SHP77 (cell line): ENCODE data around the gene TAS1R2.
A peak's percentile ranks its signal among the peaks of the same experiment; 100 is the strongest.
"Not testable (repeated sequence)": the region's sequence is repeated elsewhere in the genome, so short reads cannot be mapped to it uniquely, and the experiment has no call there.

Experiments
- DNase-seq, 2 experiments: peaks; one replicate each; lab custom pipeline; 2025; lab: John Stamatoyannopoulos, UW

Gene TAS1R2

DNA sequence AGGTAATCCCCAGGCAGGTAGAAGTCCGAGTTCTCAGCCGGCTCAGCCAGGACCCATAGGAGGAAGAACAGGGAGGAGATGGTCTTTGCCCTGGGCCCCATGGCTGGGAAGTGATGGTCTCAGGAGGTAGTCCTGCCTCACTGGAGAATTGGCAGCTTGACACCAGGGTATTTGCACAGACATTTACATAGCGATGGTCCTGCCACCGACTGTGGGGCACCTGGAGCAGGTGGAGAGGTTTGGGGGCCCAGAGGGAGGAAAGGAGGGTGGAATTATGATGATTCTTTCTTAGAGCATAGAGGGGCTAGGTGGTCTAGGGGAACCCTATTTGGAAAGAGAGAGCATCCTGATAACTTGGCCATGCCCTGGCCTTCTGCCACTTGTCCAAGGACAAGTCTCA is at the start of gene TAS1R2:
TAS1R2 (minus strand) TSS at position 101 of the 400 bp plus-strand sequence; CDS start at position 101, 0 bp downstream.
- no peak for DNase-seq

DNA sequence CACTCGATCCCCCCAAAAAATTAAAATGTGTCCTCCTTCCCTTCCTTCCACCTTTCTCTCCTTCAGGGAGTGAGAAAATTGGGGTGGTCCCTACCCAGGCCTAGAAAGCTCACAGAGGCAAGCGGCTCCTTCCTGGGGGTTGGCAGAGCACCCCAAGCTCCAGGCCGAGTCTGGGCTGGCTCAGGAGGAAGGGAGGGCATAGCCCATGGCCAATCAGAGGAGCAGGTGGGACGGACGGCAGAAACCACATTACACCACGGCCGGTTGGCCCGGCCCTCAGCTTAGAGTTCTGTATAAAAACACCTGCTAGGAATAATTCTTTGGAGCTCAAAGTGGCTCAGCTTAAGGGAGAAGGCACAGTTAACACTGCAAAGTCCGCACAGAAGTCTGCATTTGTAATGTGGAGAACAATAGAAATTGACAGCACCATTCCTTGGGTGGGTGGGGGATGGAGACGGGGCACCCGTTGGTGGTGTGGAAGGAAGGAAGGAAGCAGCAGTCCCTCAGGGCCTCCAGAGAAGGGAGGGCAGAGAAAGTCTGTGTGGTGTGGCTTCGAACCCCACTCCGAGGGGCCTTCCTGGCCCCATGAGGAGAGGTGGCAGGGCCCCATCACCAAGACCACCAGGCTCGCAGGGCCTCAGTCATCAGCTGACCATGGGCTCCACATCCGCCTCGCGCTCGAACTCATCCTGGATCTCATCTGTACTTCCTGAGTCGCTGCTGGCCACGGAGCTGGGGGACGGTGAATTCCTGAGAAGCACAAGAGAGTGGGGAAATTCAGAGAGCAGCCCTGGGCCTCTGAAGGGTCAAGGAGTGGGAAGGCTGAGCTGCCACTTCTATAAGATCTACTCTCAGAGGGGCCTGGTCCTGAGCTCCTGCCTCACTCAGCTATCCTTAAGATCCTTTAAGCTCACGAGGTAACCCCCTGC is 48.7 kb upstream of the TAS1R2 start:
- DNase-seq: no peak

DNA sequence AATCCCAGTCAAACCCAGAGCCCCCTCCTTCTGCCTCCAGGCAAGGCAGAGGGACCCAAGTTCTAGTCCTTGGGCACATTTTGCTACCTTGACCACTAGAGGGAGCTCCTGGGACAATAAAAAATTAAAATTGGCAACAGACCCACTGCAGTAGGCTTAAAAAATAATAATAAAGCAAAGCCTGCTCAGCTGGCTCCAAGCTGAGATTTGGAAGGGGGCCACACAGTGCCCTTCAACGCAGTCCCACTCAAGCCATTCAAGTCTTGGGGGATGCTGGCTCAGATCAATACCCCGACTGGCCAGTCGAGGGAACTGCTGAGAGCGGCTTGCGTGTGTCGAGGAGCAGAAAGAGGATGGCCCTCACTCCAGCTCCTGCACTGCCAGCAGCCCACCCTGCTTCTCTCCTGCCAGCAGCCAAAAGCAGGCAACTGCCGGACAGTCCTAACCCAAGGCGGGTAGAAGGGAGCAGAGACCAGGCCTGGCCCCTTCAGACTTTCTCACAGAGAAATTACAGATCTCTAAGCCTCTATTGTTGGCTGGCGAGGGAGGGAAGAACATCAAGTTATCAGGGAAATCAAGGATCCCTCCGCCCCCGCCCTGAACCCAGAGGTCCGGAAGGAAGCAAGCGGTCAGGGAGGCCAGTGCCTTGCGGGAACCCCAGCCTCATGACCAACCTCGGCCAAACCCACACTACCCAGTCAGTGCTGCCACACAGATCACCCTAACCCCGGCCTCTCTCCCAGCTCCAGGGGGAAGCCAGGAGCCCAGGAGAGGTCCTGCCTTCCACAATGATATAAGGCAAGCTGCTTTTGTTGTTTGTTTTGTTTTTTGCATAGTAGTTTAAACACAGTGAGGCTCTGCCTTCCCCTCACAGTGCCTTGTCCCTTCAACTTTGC is 47.8 kb upstream of the TAS1R2 start:
- peak in 1 of 2 experiments; percentile 29 for DNase-seq

DNA sequence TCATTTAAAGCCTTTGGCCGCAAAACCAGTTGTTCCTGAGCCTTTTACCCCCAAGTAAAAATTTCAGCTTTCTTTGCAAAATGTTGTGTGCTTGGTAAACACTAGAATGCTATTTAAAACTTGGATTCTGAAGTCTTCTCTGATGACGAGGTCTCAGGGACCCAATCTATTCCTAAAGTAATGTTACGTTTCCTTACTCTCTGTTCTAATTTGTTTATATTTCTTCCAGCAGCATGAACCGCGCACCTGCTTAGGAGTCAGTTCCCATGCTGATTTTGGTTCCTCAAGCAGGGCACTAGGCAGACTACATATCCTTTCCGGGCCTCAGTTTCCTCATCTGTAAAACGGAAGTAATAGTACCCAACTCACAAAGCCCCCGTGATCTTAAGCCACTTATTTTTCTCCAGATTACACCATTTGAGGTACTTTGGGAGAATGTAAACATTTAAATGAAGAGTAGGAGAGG is 43.9 kb upstream of the TAS1R2 start:
- no peak for DNase-seq

DNA sequence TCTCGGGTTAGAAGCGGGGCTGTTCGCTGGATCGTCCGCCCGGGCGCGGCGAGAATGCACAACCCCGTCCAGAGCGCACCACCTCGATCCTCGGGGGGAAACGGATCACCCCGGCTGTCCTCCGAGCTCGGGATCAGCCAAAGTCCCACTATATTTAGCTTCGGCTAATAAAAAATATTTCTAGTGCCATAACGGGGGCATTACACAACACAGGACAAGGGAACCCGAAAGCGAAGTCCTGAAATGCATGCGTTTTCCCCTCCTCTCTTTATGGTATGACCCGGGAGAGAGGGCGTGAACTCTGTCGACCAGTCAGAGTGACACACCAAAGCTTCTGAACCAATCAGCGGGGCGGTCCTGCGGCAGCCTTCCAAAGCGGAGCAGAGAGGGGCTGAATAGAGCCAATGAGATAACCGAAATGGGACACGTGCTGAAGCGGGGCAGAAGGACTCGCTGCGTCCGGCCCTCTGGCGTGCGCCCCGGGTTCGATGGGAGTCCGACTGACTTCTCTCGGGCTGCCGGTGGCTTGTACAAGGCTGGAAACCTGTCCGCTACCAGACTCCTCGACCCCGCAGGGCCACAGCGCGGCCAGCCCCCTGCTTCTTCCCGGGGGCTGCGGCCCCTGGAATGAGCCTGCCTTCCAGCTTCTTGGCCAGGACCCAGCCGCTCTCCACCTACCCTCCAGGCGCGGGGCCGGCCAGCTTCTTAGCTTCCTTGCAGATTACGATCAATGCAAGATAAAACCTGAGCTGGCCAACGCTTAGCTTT is 43.2 kb upstream of the TAS1R2 start, which contains the start of gene ALDH4A1:
ALDH4A1 (minus strand) TSS at position 33 of the 768 bp plus-strand sequence; CDS start at position 1, 32 bp downstream.
- peak; percentile 96 to 98 for DNase-seq

DNA sequence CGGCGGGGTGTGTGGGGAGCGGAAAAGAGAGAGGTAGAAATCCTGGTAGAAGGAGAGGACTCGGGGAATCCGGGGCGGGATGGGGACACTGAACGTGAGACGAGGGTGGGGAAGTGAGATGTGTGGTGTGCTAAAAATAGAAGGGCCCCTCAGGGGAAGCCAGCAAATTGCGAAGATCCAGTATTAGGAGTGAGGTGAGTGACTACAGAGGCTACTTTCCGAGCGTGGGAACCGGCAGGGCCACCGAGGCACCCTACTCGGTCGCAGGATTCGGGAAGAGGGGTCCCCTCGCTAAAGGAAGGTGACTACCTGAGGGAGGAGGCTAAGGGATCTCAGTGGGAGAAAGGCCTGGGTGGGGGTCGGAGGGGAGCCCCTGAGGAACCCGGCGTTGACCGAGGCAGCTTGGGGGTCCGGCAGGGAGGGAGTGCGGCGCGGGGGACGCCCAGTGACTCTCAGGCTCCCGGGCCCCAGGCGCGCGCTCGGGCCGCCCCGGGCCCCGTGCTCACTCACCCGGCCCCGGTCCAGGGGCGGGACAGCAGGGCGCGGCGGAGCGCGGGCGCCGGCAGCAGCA is 42.6 kb upstream of the TAS1R2 start:
- no peak for DNase-seq

DNA sequence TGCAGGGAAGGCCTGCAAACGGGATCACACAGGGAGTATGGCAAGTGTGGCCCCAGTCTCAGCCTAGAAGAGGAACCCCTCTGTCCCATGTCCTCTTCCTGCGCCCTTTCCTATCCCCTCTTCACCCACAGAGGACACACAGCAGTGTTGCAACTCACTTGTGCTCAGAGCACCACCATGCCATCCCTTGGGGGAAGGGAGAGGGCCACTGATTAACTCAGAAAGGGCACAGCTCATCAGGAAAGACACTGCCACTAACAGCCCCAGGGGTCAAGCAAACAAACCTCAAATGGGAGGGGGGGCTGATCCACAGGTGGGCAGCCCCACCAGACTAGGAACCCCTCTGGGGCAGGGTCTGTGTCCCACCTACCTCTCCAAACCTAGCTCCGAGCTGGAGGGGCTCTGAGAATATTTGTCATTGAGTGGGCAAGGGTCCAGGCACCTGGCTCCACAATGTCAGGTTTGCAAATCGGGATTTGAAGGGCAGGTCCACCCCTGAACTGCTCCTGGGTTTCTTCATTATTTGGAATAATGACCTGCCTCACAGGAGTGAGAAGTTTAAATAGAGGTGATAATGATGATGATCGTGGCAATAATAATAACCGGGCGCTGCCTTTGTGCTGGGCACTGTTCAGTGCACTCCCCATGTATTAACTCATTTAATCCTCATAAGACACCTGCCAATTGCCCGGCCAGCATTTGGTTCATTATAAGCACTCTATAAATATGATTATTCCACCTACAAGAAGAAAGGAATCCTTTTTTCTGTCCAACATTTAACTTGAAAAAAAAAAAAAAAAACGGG is 41.9 kb upstream of the TAS1R2 start:
- no peak for DNase-seq

DNA sequence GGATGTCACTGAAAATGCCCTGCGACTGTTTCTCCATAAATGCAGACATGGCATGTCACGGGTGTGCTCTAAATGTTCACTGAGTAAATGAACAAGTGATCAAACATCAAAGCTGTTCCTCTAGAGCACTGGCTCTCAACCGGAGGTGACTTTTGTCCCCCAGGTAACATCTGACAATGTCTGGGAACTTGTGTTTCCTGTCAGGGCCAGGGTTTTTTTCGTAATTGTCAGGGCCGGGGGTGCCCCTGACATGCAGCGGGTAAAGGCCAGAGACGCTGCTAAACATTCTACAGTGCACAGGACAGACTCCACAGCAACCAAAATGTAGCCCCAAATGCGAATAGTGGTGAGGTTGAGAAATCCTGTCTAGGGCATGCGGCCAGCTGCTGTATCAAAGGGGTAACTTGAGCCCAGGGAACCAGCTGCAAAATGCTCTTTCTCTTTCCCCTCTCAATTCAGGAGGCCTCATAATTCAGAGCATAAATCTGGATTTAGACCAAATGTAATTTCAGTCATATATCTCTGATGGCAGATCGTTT is 40.9 kb upstream of the TAS1R2 start:
- no peak for DNase-seq

DNA sequence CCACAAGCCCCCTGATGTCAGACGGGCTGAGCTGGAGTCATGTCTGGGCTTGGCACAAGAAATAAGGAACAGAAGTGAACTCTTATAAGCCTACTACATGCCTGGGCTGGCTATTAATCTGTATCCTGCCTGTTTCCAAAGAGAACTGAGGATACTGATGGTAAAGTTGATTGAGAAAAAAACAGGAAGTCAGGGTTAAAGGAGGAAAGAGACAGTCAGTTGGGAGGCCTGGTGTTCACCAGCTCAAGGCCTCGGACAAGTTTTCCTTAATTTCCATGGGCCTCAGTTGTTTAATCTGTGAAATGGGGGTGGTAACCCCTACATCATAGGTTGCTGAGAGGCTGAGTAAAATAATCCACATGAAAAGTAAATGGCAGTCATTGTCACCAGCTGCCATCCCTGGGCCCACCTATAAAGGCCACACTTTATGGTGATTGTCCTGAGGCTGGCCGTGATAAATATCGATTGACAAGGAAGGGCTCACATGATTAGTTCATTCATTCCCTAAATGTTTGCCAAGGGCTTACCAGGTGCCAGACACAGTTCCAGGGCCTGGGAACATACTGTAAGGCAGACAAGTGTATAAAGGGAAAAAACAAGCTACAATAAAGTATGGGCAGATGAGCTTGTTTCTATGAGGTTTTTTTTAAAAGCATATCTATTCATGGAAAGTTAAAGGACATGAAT is 40.0 kb upstream of the TAS1R2 start:
- DNase-seq: no peak

DNA sequence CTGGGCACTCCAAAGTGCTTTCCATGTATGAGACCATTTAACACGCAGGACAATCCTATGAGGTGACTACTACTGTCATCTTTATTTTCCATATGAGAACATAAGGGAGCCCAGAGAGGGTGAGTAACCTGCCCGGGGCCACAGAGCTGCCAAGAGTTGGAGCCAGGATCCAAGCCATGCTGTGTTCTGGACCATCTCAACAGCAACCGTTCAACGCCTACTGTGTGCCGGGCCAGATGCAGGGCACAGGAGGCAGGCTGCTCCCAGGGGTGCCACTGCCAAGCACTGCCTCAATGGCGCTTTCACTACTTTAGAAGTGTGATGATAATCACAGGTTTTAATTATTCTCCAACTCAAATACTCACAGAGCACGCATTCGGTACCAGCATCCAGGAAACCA is 39.1 kb upstream of the TAS1R2 start:
- DNase-seq: no peak

DNA sequence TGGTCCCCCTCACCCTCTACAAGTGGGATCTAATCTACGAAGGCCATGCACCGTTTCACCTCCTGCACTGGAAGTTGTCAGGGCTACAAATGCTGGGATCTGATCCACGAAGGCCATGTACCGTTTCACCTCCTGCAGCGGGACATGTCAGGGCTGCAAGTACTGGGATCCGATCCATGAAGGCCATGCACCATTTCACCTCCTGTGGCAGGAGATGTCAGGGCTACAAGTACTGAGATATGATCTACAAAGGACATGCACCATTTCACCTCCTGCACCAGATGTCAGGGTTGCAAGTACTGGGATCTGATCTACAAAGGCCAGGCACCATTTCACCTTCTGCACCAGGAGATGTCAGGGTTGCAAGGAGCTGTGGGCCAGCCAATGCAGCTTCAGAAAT is 35.9 kb upstream of the TAS1R2 start:
- DNase-seq: no peak

DNA sequence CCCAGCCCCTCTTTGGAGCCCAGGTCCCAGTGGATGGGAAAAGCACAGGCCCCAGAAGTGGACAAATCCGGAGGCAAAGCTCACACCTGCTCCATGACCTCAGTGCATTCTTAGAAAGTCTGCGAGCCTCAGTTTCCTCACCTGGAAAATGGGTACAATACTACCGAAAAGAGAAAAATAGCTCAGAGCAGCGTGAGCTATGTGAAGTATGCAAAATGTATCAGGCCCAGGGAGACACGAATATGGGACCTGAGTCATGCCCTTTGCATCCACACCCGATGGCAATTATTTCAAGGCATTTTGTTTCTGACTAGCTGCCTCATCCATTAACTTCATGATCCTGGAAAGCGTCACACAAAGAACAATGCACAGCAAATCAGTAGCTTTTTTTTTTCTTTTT is 33.7 kb upstream of the TAS1R2 start:
- no peak for DNase-seq

DNA sequence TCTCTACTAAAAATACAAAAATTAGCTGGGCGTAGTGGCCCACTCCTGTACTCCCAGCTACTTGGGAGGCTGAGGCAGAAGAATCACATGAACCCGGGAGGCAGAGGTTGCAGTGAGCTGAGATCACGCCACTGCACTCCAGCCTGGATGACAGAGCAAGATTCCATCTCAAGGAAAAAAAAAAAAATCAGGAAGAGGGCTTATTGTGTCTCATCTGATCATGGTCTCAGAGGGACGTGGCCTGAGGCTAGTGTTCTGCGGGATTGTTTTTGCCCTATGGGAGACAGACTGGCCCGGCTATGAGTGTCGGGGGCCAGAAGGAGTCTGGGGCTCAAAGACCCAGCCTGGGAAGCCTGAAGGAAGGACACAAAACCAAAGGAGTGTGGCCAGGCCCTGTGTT is 32.4 kb upstream of the TAS1R2 start:
- DNase-seq: not testable (repeated sequence)

DNA sequence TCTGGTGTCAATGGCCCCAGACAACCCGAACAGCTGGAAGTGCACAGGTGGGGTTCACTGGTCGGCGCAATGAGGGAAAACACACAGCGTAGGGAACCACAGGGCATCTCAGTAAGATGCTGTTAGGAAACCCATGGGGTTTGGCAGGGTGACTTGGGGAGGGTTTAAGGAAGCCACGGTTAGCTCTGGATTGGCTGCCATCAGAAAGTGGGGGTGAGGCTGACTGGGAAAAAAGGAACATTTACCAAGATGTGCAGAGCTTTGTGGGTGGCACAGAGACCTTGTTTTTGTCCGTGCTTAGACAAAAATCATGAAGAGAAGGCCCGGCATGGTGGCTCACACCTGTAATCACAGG is 31.9 kb upstream of the TAS1R2 start:
- no peak for DNase-seq

DNA sequence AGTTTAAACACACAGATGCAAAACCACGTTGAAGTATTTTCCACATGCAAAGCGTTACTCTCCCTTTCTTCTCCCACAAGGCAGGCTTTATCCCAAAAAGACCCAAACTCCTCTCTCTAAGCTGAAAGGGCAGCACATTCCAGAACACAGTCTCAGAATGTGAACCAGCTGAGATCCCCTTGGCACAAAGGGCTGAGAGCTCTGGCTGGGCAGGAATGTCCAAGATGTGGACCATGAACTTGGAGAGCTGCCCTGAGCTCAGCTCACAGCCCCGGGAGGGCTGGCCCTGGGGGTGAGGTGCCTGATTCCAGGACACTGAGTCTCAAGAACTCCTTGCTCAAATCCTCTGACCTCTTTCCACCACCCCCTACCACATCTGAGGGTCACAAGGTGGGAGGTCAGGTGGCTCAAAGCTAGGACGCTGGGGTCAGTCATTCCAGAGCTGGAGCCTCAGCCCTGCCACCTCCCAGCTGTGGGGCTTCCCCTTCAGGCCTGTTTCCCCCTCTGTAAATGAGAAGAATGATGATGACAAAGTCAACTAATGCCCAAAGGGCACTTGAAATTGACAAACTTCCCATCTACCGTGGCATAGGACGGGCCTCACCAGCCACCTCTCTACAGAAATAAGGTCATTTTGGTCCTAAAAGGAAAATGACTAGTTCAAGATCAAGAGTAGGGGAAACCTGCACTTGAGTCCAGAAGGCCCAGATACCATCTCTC is 31.4 kb upstream of the TAS1R2 start:
- DNase-seq: no peak

DNA sequence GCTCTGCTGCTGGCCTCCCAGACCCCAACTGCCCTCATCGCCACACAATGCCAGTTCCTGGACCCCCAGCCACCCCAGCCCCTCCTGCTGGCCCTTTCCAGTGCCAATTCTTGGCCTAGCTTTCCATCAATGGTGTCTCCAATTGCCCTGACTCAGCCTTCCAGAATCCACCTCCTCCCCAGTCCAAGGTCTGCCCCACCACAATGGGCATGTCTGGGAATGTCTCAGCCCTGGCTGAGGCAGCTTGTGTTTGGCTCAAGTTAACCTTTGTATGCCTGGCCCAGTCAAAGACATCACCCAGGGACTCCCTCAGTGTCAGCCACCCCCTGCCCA is 26.5 kb upstream of the TAS1R2 start:
- no peak for DNase-seq

DNA sequence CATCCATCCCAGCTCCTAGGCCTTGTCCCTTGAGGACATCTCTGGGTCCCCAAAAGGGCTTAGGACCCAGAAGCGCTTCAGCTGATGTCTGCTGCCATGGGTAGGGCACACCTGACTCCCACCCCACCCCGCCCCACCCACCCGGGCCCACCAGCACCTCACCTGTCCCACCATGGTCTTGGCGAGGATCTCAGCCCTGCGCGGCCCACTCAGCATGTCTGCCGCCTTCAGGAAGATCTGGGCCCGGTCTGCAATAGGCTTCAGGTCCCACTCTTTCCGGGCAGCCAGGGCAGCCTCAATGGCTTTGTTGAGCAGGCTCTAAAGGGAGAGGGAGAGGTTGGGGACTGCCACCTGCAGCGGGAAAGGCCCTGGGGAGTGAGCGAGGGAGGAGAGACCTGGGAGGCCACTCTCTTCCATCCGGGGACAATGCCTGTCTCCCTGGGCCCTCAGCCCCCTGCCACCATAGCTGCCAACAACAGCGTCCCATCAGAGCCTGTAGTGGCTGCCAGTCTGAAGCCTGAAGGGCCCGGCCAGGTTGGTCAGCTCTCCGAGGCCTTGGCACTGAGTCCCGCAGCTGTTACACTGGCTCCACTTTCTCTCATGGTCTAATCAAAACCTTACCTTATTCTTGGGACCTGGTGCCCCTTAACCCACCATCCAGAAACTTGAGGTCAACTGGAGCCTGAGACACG is 26.0 kb upstream of the TAS1R2 start:
- no peak for DNase-seq

DNA sequence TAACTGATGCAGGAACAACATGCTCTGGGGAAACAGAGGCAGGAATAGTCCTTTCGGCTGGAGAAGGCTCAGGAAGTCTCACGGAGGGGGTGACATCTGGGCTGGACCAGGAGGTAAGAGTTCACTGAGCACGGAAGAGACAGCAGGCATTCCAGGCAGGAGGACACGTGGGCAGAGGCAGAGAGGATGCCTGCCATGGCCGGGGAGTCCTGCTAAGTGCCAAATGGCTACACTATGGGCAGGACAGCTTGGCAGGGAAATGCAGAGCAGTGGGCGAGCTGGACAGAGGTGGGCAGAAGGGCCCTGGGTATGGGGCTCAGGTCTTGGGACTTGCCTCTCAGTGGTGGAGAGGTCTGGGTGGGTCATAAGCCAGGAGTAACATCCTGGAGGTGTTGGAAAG is 25.3 kb upstream of the TAS1R2 start:
- DNase-seq: no peak

DNA sequence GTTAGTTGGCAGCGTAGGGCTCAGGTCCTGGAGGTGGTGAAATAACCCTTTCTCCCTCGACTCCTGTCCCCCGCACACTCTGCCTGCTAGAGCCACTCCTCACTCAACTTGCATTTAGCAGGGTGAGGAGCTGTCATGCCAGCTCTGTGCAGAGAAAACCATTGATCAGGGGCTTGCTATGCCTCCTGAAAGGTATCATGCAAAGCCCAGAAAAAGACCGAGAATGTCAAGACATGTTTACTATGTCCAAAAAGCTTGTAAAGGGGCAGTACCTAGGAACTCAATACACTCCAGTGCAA is 24.9 kb upstream of the TAS1R2 start:
- no peak for DNase-seq
